Muscle layer of colon (tissue), 2 donors: Measurements from ENCODE around the gene SRC.

Experiments used
- H3K27ac ChIP-seq: one replicate; pipeline ENCODE4 v1.7.0; 2013; ENCODE audit warnings: low read depth, mild to moderate bottlenecking, low read length, moderate library complexity
- H3K27me3 ChIP-seq, 2 donors: one replicate each; pipeline ENCODE4 v1.7.0; 2013; ENCODE audit warnings: low read length in 2 of 2, mild to moderate bottlenecking in 2 of 2; ENCODE audit not compliant: insufficient read depth in 2 of 2, control insufficient read depth in 1 of 2
- H3K36me3 ChIP-seq: one replicate; pipeline ENCODE4 v1.7.0; 2013; ENCODE audit warnings: mild to moderate bottlenecking, low read length; ENCODE audit not compliant: insufficient read depth
- H3K4me1 ChIP-seq: one replicate; pipeline ENCODE4 v1.7.0; 2013; ENCODE audit warnings: mild to moderate bottlenecking, low read length; ENCODE audit not compliant: insufficient read depth
- H3K4me3 ChIP-seq, 2 donors: one replicate each; pipeline ENCODE4 v1.7.0; 2013; ENCODE audit warnings: low read length in 2 of 2, low read depth in 1 of 2, mild to moderate bottlenecking in 1 of 2, moderate library complexity in 1 of 2
- H3K9ac ChIP-seq: one replicate; pipeline ENCODE4 v1.7.0; 2013; ENCODE audit warnings: low read length
- H3K9me3 ChIP-seq: one replicate; pipeline ENCODE4 v1.7.0; 2013; ENCODE audit warnings: mild to moderate bottlenecking, low read length
- donor health status: abdominal sarcoma.
- donor health status: Adenocarcinoma of cecum.

Gene SRC

GRCh38 chr20:37439223-37439933 lies 93.4 kb downstream of the SRC start:
- no peak overlapping the region for H3K27ac ChIP-seq
- no peaks in the 10 kb centered on the region for H3K4me1 ChIP-seq
- H3K36me3 ChIP-seq = no peaks in the 10 kb centered on the region
- H3K9ac ChIP-seq = no peak overlapping the region
- no peaks in the 10 kb centered on the region for H3K9me3 ChIP-seq
- no peak overlapping the region for H3K4me3 ChIP-seq
- H3K27me3 ChIP-seq = no peaks in the 10 kb centered on the region

DNA sequence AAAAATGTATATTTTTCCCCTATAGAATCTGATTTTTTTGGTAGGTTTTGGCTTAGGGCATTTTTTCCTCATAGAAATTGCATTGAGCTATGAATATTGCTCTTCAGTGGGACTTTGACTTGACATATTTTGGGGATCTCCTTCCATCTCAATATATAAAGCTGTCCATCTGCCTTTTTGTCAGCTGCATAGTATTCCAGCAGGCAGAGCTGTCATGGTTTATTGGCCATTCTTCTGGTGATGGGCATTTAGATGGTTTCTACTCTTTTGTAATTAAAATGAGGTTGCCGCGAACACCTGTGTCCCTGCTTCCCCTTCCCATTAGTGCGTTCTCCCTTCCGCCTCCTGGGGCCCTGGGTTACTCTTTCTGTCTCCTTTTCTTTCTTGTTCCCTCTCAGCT lies 95.1 kb downstream of the SRC start:
- no peaks in the 10 kb centered on the region for H3K27me3 ChIP-seq
- H3K9ac ChIP-seq = no peak overlapping the region
- no peak overlapping the region for H3K4me3 ChIP-seq

DNA sequence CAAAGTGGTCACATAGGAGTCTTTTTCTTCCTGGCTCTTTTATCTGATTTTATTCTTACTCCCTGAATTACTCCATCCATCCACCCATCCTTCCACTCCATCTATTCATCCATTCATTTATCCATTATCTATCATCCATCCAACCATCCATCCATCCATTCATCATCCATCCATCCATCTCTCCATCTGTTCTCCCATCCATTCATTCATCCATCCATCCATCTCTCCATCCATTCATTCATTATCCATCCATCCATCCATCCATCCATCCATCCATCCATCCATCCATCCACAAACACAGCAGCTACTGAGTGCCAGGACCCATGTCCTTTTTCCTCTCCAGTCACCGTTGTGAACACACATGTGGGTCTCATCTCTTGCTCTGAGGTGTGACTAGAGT lies 96.6 kb downstream of the SRC start:
- no peak overlapping the region for H3K9ac ChIP-seq
- no peaks in the 10 kb centered on the region for H3K27me3 ChIP-seq
- no peaks in the 10 kb centered on the region for H3K4me1 ChIP-seq
- no peak overlapping the region for H3K27ac ChIP-seq
- no peak overlapping the region for H3K4me3 ChIP-seq
- no peaks in the 10 kb centered on the region for H3K9me3 ChIP-seq
- no peaks in the 10 kb centered on the region for H3K36me3 ChIP-seq

More for the DNA sequence above, 95.1 kb downstream of the SRC start:
- Histone ChIP-seq H3K4me1 (no peaks in the 10 kb centered on the region), H3K27ac (no peak overlapping the region), H3K36me3 (no peaks in the 10 kb centered on the region), H3K9me3 (no peaks in the 10 kb centered on the region)

- no peaks in the 10 kb centered on the region for H3K36me3 ChIP-seq
- H3K27me3 ChIP-seq = no peaks in the 10 kb centered on the region
- H3K4me1 ChIP-seq = no peaks in the 10 kb centered on the region
- no peak overlapping the region for H3K9ac ChIP-seq
- no peaks in the 10 kb centered on the region for H3K9me3 ChIP-seq
- H3K4me3 ChIP-seq = no peak overlapping the region
- H3K27ac ChIP-seq = no peak overlapping the region
Observed at GRCh38 chr20:37442986-37443385, 97.0 kb downstream of the SRC start.

- Histone ChIP-seq H3K9me3 (no peaks in the 10 kb centered on the region), H3K4me3 (no peak overlapping the region), H3K27ac (no peak overlapping the region), H3K36me3 (no peaks in the 10 kb centered on the region), H3K9ac (no peak overlapping the region), H3K27me3 (no peaks in the 10 kb centered on the region), H3K4me1 (no peaks in the 10 kb centered on the region)
Observed at GRCh38 chr20:37443596-37443995, 97.7 kb downstream of the SRC start.

GRCh38 chr20:37445041-37445440 lies 99.1 kb downstream of the SRC start:
- Histone ChIP-seq H3K4me3 (no peak overlapping the region), H3K4me1 (no peaks in the 10 kb centered on the region), H3K27ac (no peak overlapping the region), H3K36me3 (no peaks in the 10 kb centered on the region), H3K9me3 (no peaks in the 10 kb centered on the region), H3K9ac (no peak overlapping the region), H3K27me3 (no peaks in the 10 kb centered on the region)

GRCh38 chr20:37446286-37447032 lies 100.5 kb downstream of the SRC start:
- Histone ChIP-seq H3K27me3 (no peaks in the 10 kb centered on the region), H3K27ac (no peak overlapping the region), H3K9me3 (no peaks in the 10 kb centered on the region), H3K4me3 (no peak overlapping the region), H3K4me1 (no peaks in the 10 kb centered on the region), H3K9ac (no peak overlapping the region), H3K36me3 (no peaks in the 10 kb centered on the region)

- Histone ChIP-seq H3K4me1 (no peaks in the 10 kb centered on the region), H3K4me3 (no peak overlapping the region), H3K9ac (no peak overlapping the region), H3K36me3 (no peaks in the 10 kb centered on the region), H3K27me3 (no peaks in the 10 kb centered on the region), H3K27ac (no peak overlapping the region), H3K9me3 (no peaks in the 10 kb centered on the region)
Observed at GRCh38 chr20:37447688-37448087, 101.7 kb downstream of the SRC start.

DNA sequence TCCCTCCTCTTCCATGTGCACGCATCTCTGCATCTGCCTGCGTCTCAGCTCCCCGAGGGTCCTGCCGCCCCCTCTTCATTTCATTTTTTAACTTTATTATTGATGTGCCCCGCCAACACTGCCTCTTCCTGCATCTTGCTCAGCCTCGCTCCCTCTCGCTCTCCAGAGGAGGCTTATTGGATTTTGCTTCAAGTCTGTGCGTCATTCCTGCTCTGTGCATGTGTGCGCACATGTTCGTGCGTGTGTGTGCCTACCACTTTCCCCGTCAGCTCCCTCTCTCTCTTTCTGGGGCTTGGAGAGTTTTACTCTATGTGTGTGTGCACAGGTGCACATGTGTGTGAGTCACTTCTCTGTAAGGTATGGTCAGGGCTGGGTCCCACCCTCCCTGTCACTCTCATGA lies 103.3 kb downstream of the SRC start:
- no peaks in the 10 kb centered on the region for H3K4me1 ChIP-seq
- no peak overlapping the region for H3K27ac ChIP-seq
- peaks cover 0 to 3% of the 10 kb centered on the region in 2 donors for H3K27me3 ChIP-seq
- H3K36me3 ChIP-seq = no peaks in the 10 kb centered on the region
- H3K9ac ChIP-seq = no peak overlapping the region
- no peaks in the 10 kb centered on the region for H3K9me3 ChIP-seq
- no peak overlapping the region for H3K4me3 ChIP-seq

GRCh38 chr20:37450344-37450743 lies 104.4 kb downstream of the SRC start:
- H3K9ac ChIP-seq = no peak overlapping the region
- peaks cover 0 to 4% of the 10 kb centered on the region in 2 donors for H3K27me3 ChIP-seq
- H3K4me3 ChIP-seq = no peak overlapping the region
- H3K9me3 ChIP-seq = peaks cover 6% of the 10 kb centered on the region
- H3K27ac ChIP-seq = no peak overlapping the region
- H3K36me3 ChIP-seq = no peaks in the 10 kb centered on the region
- no peaks in the 10 kb centered on the region for H3K4me1 ChIP-seq

DNA sequence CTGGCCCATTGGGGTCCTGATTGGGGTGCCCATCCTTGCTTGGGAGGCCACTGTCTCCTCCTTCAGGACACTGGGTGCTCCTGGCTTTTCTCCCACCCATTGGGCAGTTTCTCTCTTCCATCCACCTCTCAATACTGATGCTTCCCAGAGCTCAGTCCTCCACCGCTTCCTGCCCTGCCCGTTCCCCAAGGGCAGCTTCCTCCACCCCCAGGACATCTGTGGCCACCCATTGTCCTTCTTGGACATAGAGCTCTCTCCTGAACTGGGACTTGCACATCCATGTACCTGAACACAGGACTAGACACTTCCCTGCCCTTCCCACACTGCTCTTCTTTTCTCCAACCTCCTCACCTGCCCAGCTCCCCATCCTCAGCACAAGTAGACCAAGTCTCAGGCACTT lies 105.7 kb downstream of the SRC start:
- H3K36me3 ChIP-seq = no peaks in the 10 kb centered on the region
- no peak overlapping the region for H3K4me3 ChIP-seq
- peaks cover 8% of the 10 kb centered on the region for H3K9me3 ChIP-seq
- no peak overlapping the region for H3K27ac ChIP-seq
- H3K4me1 ChIP-seq = no peaks in the 10 kb centered on the region
- peaks cover 0 to 4% of the 10 kb centered on the region in 2 donors for H3K27me3 ChIP-seq
- no peak overlapping the region for H3K9ac ChIP-seq

GRCh38 chr20:37452236-37452635 lies 106.3 kb downstream of the SRC start:
- Histone ChIP-seq H3K4me1 (no peaks in the 10 kb centered on the region), H3K9me3 (peaks cover 8% of the 10 kb centered on the region), H3K36me3 (no peaks in the 10 kb centered on the region), H3K27ac (no peak overlapping the region), H3K4me3 (no peak overlapping the region), H3K27me3 (peaks cover 0 to 4% of the 10 kb centered on the region in 2 donors), H3K9ac (no peak overlapping the region)
